CD8-positive, alpha-beta memory T cell (primary cell): ENCODE measurements around the gene NOTUM. TPM values are rescaled to one million over a fixed set of nuclear protein-coding genes. Genes with fewer than 3 reads are reported as not detected.

ENCODE experiments used
- CTCF ChIA-PET: fragments of 350-600 bp; sonication (Branson Sonifier 250); formaldehyde crosslinking; loops from one replicate; lab custom pipeline; 2021; ENCODE audit warnings: antibody characterized with exemption; lab: Charles Lee
- POLR2A ChIA-PET: fragments of 350-600 bp; sonication (Branson Sonifier 250); formaldehyde crosslinking; loops from one replicate; lab custom pipeline; 2021; ENCODE audit warnings: antibody characterized with exemption; lab: Charles Lee
- DNase-seq, 5 donors: peaks; one replicate each; pipeline versions ENCODE4 v3.0.0 to v3.0.0-alpha.2; 2020 to 2022; ENCODE audit warnings: mixed read lengths in 1 of 5
- H3K27ac ChIP-seq: one replicate; pipeline ENCODE4 v1.7.0; 2013; ENCODE audit warnings: low read depth, mild to moderate bottlenecking, low read length, moderate library complexity
- H3K27me3 ChIP-seq: 2 replicates; pipeline ENCODE4 v1.7.0; 2013; ENCODE audit warnings: low read length, mild to moderate bottlenecking; ENCODE audit not compliant: insufficient read depth, poor library complexity, severe bottlenecking
- H3K36me3 ChIP-seq: 2 replicates; pipeline ENCODE4 v1.7.0; 2013; ENCODE audit warnings: mild to moderate bottlenecking, low read length, moderate library complexity; ENCODE audit not compliant: insufficient read depth
- H3K4me1 ChIP-seq: 2 replicates; pipeline ENCODE4 v1.7.0; 2013; ENCODE audit warnings: mild to moderate bottlenecking, low read length, moderate library complexity; ENCODE audit not compliant: insufficient read depth
- H3K4me3 ChIP-seq: 2 replicates; pipeline ENCODE4 v1.7.0; 2013; ENCODE audit warnings: mild to moderate bottlenecking, low read length
- H3K9me3 ChIP-seq: 2 replicates; pipeline ENCODE4 v1.7.0; 2013; ENCODE audit warnings: mild to moderate bottlenecking, low read length
- H3K27ac Mint-ChIP-seq, 8 donors: one replicate each; pipeline ENCODE4 v1.8.0; 2020 to 2021; ENCODE audit warnings: mixed read lengths in 8 of 8, mild to moderate bottlenecking in 6 of 8, inconsistent platforms in 3 of 8, moderate library complexity in 3 of 8
- H3K27me3 Mint-ChIP-seq, 2 donors: one replicate each; pipeline ENCODE4 v1.8.0; 2020 to 2021; ENCODE audit warnings: mixed read lengths in 2 of 2, mild to moderate bottlenecking in 1 of 2, moderate library complexity in 1 of 2
- H3K36me3 Mint-ChIP-seq, 3 donors: one replicate each; pipeline ENCODE4 v1.8.0; 2020 to 2021; ENCODE audit warnings: mixed read lengths in 3 of 3, inconsistent platforms in 1 of 3, mild to moderate bottlenecking in 1 of 3
- H3K4me1 Mint-ChIP-seq, 3 donors: one replicate each; pipeline ENCODE4 v1.8.0; 2020 to 2021; ENCODE audit warnings: mixed read lengths in 3 of 3, inconsistent platforms in 1 of 3, mild to moderate bottlenecking in 1 of 3
- H3K4me3 Mint-ChIP-seq, 7 donors: one replicate each; pipeline ENCODE4 v1.8.0; 2020 to 2021; ENCODE audit warnings: mixed read lengths in 7 of 7, mild to moderate bottlenecking in 6 of 7, moderate library complexity in 4 of 7, inconsistent platforms in 2 of 7
- H3K9me3 Mint-ChIP-seq, 5 donors: one replicate each; pipeline ENCODE4 v1.8.0; 2020 to 2022; ENCODE audit warnings: mixed read lengths in 5 of 5, mild to moderate bottlenecking in 3 of 5, moderate library complexity in 2 of 5, inconsistent platforms in 1 of 5
- polyA plus RNA-seq: library from polyadenylated mRNA; unstranded; fragments of 300-500 nt; fragmentation: Illumina TruSeq; gene quantifications from one replicate; pipeline ENCODE4 v1.2.3, GENCODE V29; 2021
- total RNA-seq, 2 experiments: library from RNA; stranded (reverse); gene quantifications; one replicate each; pipeline ENCODE4 v1.2.3, GENCODE V29; 2021

The NOTUM gene
- total and polyA plus RNA-seq, 3 experiments from 2014 or later = 0.33 to 0.35 TPM; not detected in 1

GRCh38 chr17:81959362-81960129, 1.4 kb downstream of the NOTUM start:
- Histone ChIP-seq H3K27me3 (peaks cover 13% of the 10 kb centered on the region), H3K4me3 (no peak overlapping the region), H3K36me3 (no peaks in the 10 kb centered on the region), H3K4me1 (no peaks in the 10 kb centered on the region), H3K9me3 (no peaks in the 10 kb centered on the region), H3K27ac (peak overlapping the region; percentile 16)
- POLR2A ChIA-PET = interaction anchor here (0.6 to 2.4 kb wide), 7 partner anchors 9 to 139 kb away, joined by 3 to 12 read pairs (median 5); partner anchors contain the start of genes CENPX, DCXR and LRRC45
- Mint-ChIP-seq H3K9me3 (no peaks in the 10 kb centered on the region), H3K36me3 (no peaks in the 10 kb centered on the region), H3K27ac (no peak overlapping the region), H3K4me3 (peak overlapping the region in 1 of 7 donors; percentile 43), H3K4me1 (peaks cover 6 to 18% (median 7%) of the 10 kb centered on the region in 3 donors), H3K27me3 (peaks cover 23 to 29% of the 10 kb centered on the region in 2 donors)
- CTCF ChIA-PET = interaction anchor here (0.7 to 4.8 kb wide), 34 partner anchors 9 to 246 kb away, joined by 3 to 83 read pairs (median 4); partner anchors contain the start of genes ARHGDIA, CENPX, DCXR and GPS1
- DNase-seq = peak; percentile 80 to 86 (median 82)

- peak overlapping the region in 1 of 8 donors; percentile 40 for H3K27ac Mint-ChIP-seq
- Histone ChIP-seq H3K9me3 (no peaks in the 10 kb centered on the region), H3K4me3 (no peak overlapping the region), H3K27me3 (peaks cover 13% of the 10 kb centered on the region), H3K27ac (no peak overlapping the region), H3K4me1 (no peaks in the 10 kb centered on the region), H3K36me3 (no peaks in the 10 kb centered on the region)
- no peaks in the 10 kb centered on the region for H3K36me3 Mint-ChIP-seq
- POLR2A ChIA-PET = interaction anchor here (0.6 to 2.4 kb wide), 7 partner anchors 10 to 140 kb away, joined by 3 to 12 read pairs (median 5); partner anchors contain the start of genes CENPX, DCXR and LRRC45
- CTCF ChIA-PET = interaction anchor here (0.7 to 4.8 kb wide), 32 partner anchors 8 to 247 kb away, joined by 3 to 83 read pairs (median 4); partner anchors contain the start of genes ARHGDIA, CENPX, DCXR and GPS1
- no peaks in the 10 kb centered on the region for H3K9me3 Mint-ChIP-seq
- H3K4me3 Mint-ChIP-seq = peak overlapping the region; percentile 41 to 59 (median 45)
- no peak for DNase-seq
- peaks cover 21 to 25% of the 10 kb centered on the region in 2 donors for H3K27me3 Mint-ChIP-seq
- peaks cover 4 to 11% (median 5%) of the 10 kb centered on the region in 3 donors for H3K4me1 Mint-ChIP-seq
These were observed 2.2 kb downstream of the NOTUM start for GRCh38 chr17:81958633-81959342.

GRCh38 chr17:81957691-81958432, 3.1 kb downstream of the NOTUM start:
- Mint-ChIP-seq H3K36me3 (no peaks in the 10 kb centered on the region), H3K4me3 (peak overlapping the region in 2 of 7 donors; percentile 36 to 60), H3K27me3 (peaks cover 12 to 22% of the 10 kb centered on the region in 2 donors), H3K4me1 (peaks cover 0 to 4% (median 0%) of the 10 kb centered on the region in 3 donors), H3K27ac (peak overlapping the region in 1 of 8 donors; percentile 58), H3K9me3 (no peaks in the 10 kb centered on the region)
- H3K27me3 ChIP-seq = peaks cover 13% of the 10 kb centered on the region
- no peaks in the 10 kb centered on the region for H3K4me1 ChIP-seq
- no peaks in the 10 kb centered on the region for H3K36me3 ChIP-seq
- DNase-seq = no peak
- no peaks in the 10 kb centered on the region for H3K9me3 ChIP-seq
- H3K27ac ChIP-seq = no peak overlapping the region
- ChIA-PET CTCF (interaction anchor here (1.7 kb wide), 1 partner anchor 72 kb away, joined by 4 read pairs; no protein-coding TSS in a partner anchor), POLR2A (no interaction called here)
- no peak overlapping the region for H3K4me3 ChIP-seq

- POLR2A ChIA-PET = no interaction called here
- no peaks in the 10 kb centered on the region for H3K9me3 Mint-ChIP-seq
- Histone ChIP-seq H3K4me1 (no peaks in the 10 kb centered on the region), H3K36me3 (no peaks in the 10 kb centered on the region), H3K27ac (no peak overlapping the region), H3K27me3 (peaks cover 13% of the 10 kb centered on the region), H3K9me3 (no peaks in the 10 kb centered on the region), H3K4me3 (no peak overlapping the region)
- H3K4me1 Mint-ChIP-seq = peaks cover 0 to 5% (median 0%) of the 10 kb centered on the region in 3 donors
- no peaks in the 10 kb centered on the region for H3K36me3 Mint-ChIP-seq
- CTCF ChIA-PET = interaction anchor here (1.7 kb wide), 1 partner anchor 73 kb away, joined by 4 read pairs; no protein-coding TSS in a partner anchor
- H3K4me3 Mint-ChIP-seq = peak overlapping the region in 2 of 7 donors; percentile 44 to 60
- H3K27ac Mint-ChIP-seq = peak overlapping the region in 1 of 8 donors; percentile 58
- peak in 1 of 5 donors; percentile 48 for DNase-seq
- H3K27me3 Mint-ChIP-seq = peaks cover 8 to 17% of the 10 kb centered on the region in 2 donors
These were observed 4.1 kb downstream of the NOTUM start for GRCh38 chr17:81956607-81957589.

- ChIA-PET POLR2A (no interaction called here), CTCF (interaction anchor here (1.7 kb wide), 1 partner anchor 66 kb away, joined by 5 read pairs; no protein-coding TSS in a partner anchor)
- Mint-ChIP-seq H3K4me3 (no peak overlapping the region), H3K36me3 (no peaks in the 10 kb centered on the region), H3K4me1 (peaks cover 0 to 7% (median 0%) of the 10 kb centered on the region in 3 donors), H3K9me3 (no peaks in the 10 kb centered on the region), H3K27ac (no peak overlapping the region), H3K27me3 (peaks cover 8 to 17% of the 10 kb centered on the region in 2 donors)
- Histone ChIP-seq H3K27me3 (peaks cover 13% of the 10 kb centered on the region), H3K4me3 (no peak overlapping the region), H3K9me3 (no peaks in the 10 kb centered on the region), H3K27ac (no peak overlapping the region), H3K36me3 (no peaks in the 10 kb centered on the region), H3K4me1 (no peaks in the 10 kb centered on the region)
- DNase-seq = no peak
These were observed 5.0 kb downstream of the NOTUM start for GRCh38 chr17:81955756-81956544.

- CTCF ChIA-PET = interaction anchor here (1.7 kb wide), 1 partner anchor 66 kb away, joined by 5 read pairs; no protein-coding TSS in a partner anchor
These were observed 5.8 kb downstream of the NOTUM start for GRCh38 chr17:81955058-81955681.

More at GRCh38 chr17:81955058-81955681, 5.8 kb downstream of the NOTUM start:
- Histone ChIP-seq H3K36me3 (no peaks in the 10 kb centered on the region), H3K4me3 (no peak overlapping the region), H3K4me1 (no peaks in the 10 kb centered on the region), H3K9me3 (no peaks in the 10 kb centered on the region), H3K27me3 (peaks cover 12% of the 10 kb centered on the region), H3K27ac (no peak overlapping the region)
- Mint-ChIP-seq H3K27me3 (peaks cover 8 to 17% of the 10 kb centered on the region in 2 donors), H3K36me3 (no peaks in the 10 kb centered on the region), H3K4me1 (peaks cover 0 to 7% (median 0%) of the 10 kb centered on the region in 3 donors), H3K9me3 (no peaks in the 10 kb centered on the region), H3K27ac (no peak overlapping the region), H3K4me3 (no peak overlapping the region)
- POLR2A ChIA-PET = no interaction called here
- DNase-seq = no peak
